Nephron (organoid): Measurements from ENCODE around the gene MUC2.

ENCODE experiments used
- H3K27ac Mint-ChIP-seq, 3 experiments: 2 replicates each; pipeline ENCODE4 v1.8.0; 2020; ENCODE audit warnings: mixed read lengths in 3 of 3, mild to moderate bottlenecking in 2 of 3, moderate library complexity in 1 of 3
- H3K27me3 Mint-ChIP-seq: 2 replicates; pipeline ENCODE4 v1.8.0; 2021; ENCODE audit warnings: low read depth, mild to moderate bottlenecking, moderate library complexity, mixed read lengths
- H3K36me3 Mint-ChIP-seq: 2 replicates; pipeline ENCODE4 v1.8.0; 2020; ENCODE audit warnings: low read depth, mixed read lengths
- H3K4me1 Mint-ChIP-seq: 2 replicates; pipeline ENCODE4 v1.8.0; 2020; ENCODE audit warnings: mixed read lengths
- H3K4me3 Mint-ChIP-seq, 3 experiments: 2 replicates each; pipeline ENCODE4 v1.8.0; 2020; ENCODE audit warnings: mild to moderate bottlenecking in 3 of 3, mixed read lengths in 3 of 3, moderate library complexity in 2 of 3
- H3K9me3 Mint-ChIP-seq: 2 replicates; pipeline ENCODE4 v1.8.0; 2020; ENCODE audit warnings: mixed read lengths
- TF ChIP-seq, protein P1 (sequence below), 3 experiments: fragments of 200-600 bp; sonication (generic); IDR thresholded peaks; one replicate each; pipeline ENCODE4 v1.5.0; 2021; ENCODE audit warnings: antibody characterized with exemption in 3 of 3; ENCODE audit not compliant: unreplicated experiment in 3 of 3

Gene MUC2

DNA sequence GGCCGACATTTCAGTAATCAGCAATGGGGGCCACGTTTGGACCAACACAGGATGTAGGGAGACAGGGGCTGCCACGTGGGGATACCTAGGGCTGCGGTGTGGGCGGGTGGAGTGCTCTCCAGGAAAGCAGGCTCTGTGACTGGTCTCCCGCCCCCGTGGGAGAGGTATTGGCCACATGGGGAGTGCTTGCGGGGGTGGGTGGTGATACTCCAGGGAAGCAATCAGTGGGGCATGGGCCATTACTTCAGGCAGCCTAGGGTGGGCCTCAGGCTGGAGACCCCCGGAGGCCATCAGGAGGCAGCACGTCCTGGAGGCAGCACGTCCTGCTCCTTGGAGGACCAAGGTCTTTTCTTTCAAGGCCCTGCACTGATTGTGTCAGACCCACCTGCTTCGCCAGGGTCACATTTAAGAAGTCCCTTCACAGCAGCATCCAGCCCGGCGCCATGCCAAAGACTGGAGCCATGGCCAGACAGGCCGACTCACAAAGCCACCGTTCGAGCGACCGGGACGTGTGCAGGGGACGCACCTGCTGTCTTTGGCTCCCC is 3.0 kb upstream of the MUC2 start:
- H3K27ac Mint-ChIP-seq, result no peak overlapping the region
- no peak overlapping the region for H3K4me3 Mint-ChIP-seq

GRCh38 chr11:1072116-1072820 is 2.4 kb upstream of the MUC2 start:
- peak overlapping the region in 1 of 3 experiments; percentile 40 for H3K27ac Mint-ChIP-seq
- H3K27me3 Mint-ChIP-seq, result peaks cover 3% of the 10 kb centered on the region
- no peaks in the 10 kb centered on the region for H3K4me1 Mint-ChIP-seq
- no peaks in the 10 kb centered on the region for H3K9me3 Mint-ChIP-seq
- no peak overlapping the region for H3K4me3 Mint-ChIP-seq
- TF ChIP-seq, protein P1, sequence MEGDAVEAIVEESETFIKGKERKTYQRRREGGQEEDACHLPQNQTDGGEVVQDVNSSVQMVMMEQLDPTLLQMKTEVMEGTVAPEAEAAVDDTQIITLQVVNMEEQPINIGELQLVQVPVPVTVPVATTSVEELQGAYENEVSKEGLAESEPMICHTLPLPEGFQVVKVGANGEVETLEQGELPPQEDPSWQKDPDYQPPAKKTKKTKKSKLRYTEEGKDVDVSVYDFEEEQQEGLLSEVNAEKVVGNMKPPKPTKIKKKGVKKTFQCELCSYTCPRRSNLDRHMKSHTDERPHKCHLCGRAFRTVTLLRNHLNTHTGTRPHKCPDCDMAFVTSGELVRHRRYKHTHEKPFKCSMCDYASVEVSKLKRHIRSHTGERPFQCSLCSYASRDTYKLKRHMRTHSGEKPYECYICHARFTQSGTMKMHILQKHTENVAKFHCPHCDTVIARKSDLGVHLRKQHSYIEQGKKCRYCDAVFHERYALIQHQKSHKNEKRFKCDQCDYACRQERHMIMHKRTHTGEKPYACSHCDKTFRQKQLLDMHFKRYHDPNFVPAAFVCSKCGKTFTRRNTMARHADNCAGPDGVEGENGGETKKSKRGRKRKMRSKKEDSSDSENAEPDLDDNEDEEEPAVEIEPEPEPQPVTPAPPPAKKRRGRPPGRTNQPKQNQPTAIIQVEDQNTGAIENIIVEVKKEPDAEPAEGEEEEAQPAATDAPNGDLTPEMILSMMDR (IDR thresholded peaks at IDR 0.05; ENCODE audit: unreplicated experiment in 3 of 3), result no peak
- no peaks in the 10 kb centered on the region for H3K36me3 Mint-ChIP-seq

More for the DNA sequence above, 3.0 kb upstream of the MUC2 start:
- H3K36me3 Mint-ChIP-seq, result no peaks in the 10 kb centered on the region
- H3K9me3 Mint-ChIP-seq, result no peaks in the 10 kb centered on the region
- H3K4me1 Mint-ChIP-seq, result no peaks in the 10 kb centered on the region
- peaks cover 3% of the 10 kb centered on the region for H3K27me3 Mint-ChIP-seq
- TF ChIP-seq, protein P1 (IDR thresholded peaks at IDR 0.05; ENCODE audit: unreplicated experiment in 3 of 3), result no peak

- Mint-ChIP-seq H3K4me1 (no peaks in the 10 kb centered on the region), H3K27ac (no peak overlapping the region), H3K4me3 (no peak overlapping the region), H3K27me3 (peaks cover 3% of the 10 kb centered on the region), H3K36me3 (no peaks in the 10 kb centered on the region), H3K9me3 (no peaks in the 10 kb centered on the region)
- TF ChIP-seq, protein P1 (IDR thresholded peaks at IDR 0.05; ENCODE audit: unreplicated experiment in 3 of 3), result no peak
These were observed 1.8 kb upstream of the MUC2 start for GRCh38 chr11:1072821-1073231.

GRCh38 chr11:1073261-1073724 is 1.4 kb upstream of the MUC2 start:
- H3K4me1 Mint-ChIP-seq, result no peaks in the 10 kb centered on the region
- no peak overlapping the region for H3K27ac Mint-ChIP-seq
- H3K27me3 Mint-ChIP-seq, result peaks cover 3% of the 10 kb centered on the region
- no peaks in the 10 kb centered on the region for H3K36me3 Mint-ChIP-seq
- no peak overlapping the region for H3K4me3 Mint-ChIP-seq
- H3K9me3 Mint-ChIP-seq, result no peaks in the 10 kb centered on the region
- TF ChIP-seq, protein P1 (IDR thresholded peaks at IDR 0.05; ENCODE audit: unreplicated experiment in 3 of 3), result no peak

DNA sequence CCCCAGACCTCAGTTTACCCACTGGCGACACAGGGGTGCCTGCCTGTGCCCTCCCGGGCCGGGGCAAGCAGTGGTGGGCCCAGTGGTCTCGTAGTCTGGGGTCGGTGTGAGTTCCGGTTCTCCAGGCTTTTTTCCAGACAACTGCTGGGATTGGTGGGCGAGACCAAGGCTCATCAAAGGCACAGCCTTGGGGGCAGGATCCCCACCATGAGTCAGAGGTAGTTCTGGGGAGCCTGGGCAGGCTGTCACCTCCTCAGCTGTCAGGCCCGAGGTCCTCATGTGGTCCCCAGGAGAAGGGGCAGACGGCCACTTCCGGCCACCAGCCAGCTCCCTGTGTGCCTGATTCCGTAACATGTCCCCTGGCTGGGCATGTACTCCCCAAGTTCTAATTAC is 827 bp upstream of the MUC2 start:
- no peak overlapping the region for H3K4me3 Mint-ChIP-seq
- TF ChIP-seq, protein P1 (IDR thresholded peaks at IDR 0.05; ENCODE audit: unreplicated experiment in 3 of 3), result no peak
- H3K27me3 Mint-ChIP-seq, result no peaks in the 10 kb centered on the region
- H3K9me3 Mint-ChIP-seq, result no peaks in the 10 kb centered on the region
- no peaks in the 10 kb centered on the region for H3K4me1 Mint-ChIP-seq
- no peaks in the 10 kb centered on the region for H3K36me3 Mint-ChIP-seq
- H3K27ac Mint-ChIP-seq, result no peak overlapping the region
